Keratinocyte (primary cell): ENCODE measurements around the gene LRRC18.

Source experiments
- EZH2 ChIP-seq: IDR thresholded peaks from one replicate; pipeline ENCODE4 v1.6.1; 2012; ENCODE audit warnings: inconsistent platforms, mild to moderate bottlenecking, low read length, moderate library complexity
- TF ChIP-seq, protein P1 (sequence below), 3 experiments: IDR thresholded peaks in 1 of 3; conservative IDR thresholded peaks in 1 of 3; optimal IDR thresholded peaks in 1 of 3; 2 replicates in 2 of 3; 3 replicates in 1 of 3; pipeline versions ENCODE3 to v1.5.1; 2011; ENCODE audit warnings: low read length in 3 of 3, mild to moderate bottlenecking in 3 of 3, moderate library complexity in 2 of 3, control low read depth in 1 of 3, inconsistent platforms in 1 of 3; ENCODE audit not compliant: insufficient read depth in 2 of 3; ENCODE audit errors: extremely low read depth in 1 of 3

DNA sequence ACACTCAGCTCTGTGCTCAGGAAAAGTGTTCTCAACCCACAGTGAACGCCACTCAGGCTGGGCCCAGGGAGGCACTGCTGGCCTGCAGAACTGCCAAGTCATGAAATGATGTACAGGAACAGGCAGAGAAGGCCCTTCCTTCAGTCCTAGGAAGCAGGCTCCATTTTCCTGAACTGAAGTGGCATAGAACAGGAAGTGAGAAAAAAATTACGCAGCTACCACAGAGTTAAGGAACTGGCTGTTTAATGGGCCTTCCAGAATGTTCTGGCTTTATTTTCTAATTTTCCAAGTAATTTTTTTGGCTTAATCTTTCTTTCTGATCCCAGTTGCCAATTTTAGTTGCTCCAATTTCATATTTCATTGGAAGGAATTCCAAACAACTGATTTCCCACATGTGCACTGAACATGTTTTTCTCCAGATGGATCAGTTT lies 39.3 kb downstream of the LRRC18 start:
- TF ChIP-seq, protein P1, sequence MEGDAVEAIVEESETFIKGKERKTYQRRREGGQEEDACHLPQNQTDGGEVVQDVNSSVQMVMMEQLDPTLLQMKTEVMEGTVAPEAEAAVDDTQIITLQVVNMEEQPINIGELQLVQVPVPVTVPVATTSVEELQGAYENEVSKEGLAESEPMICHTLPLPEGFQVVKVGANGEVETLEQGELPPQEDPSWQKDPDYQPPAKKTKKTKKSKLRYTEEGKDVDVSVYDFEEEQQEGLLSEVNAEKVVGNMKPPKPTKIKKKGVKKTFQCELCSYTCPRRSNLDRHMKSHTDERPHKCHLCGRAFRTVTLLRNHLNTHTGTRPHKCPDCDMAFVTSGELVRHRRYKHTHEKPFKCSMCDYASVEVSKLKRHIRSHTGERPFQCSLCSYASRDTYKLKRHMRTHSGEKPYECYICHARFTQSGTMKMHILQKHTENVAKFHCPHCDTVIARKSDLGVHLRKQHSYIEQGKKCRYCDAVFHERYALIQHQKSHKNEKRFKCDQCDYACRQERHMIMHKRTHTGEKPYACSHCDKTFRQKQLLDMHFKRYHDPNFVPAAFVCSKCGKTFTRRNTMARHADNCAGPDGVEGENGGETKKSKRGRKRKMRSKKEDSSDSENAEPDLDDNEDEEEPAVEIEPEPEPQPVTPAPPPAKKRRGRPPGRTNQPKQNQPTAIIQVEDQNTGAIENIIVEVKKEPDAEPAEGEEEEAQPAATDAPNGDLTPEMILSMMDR (optimal IDR thresholded peaks at IDR 0.05 in 1 of 3, IDR thresholded peaks at IDR 0.05 in 1 of 3, conservative IDR thresholded peaks at IDR 0.05 in 1 of 3; ENCODE audit: extremely low read depth in 1 of 3, insufficient read depth in 2 of 3, low read length in 3 of 3): no peak
- no peak for TF ChIP-seq EZH2
